ENCODE data around the gene MICU1. TPM values are rescaled to one million over a fixed set of nuclear protein-coding genes. Genes with fewer than 3 reads are reported as not detected.

MICU1 gene
- total RNA-seq, 4 donors from 2014 or later = 25.1 to 41.1 (median 34.9) TPM

DNA sequence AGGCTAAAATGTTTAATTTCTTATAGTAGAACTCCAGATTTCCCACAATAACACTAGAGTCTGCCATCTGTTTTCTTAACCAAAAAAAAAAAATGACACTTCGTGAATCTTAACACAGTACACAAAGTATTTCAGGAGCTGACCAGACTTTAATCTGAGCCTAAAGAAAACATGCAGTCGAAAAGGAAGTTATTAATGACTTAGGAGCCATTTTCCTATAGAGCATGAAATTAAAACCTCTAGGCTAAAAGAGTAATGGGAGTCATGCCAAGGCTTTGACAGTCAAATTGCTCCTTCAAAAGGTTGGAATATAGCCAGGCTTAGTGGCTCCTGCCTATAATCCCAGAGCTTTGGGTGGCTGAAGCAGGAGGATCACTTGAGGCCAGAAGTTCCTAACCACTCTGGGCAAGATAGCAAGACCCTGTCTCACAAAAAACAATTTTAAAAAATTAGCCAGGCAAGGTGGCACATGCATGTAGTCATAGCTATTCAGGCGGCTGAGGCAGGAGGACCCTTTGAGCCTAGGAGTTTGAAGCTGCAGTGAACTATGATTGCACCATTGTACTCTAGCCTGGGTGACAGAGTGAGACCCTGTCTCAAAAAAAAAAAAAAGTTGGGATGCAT lies 13.6 kb downstream of the MICU1 start:
- Histone ChIP-seq H3K27me3 (no peaks in the 10 kb centered on the region), H3K9me3 (no peaks in the 10 kb centered on the region), H3K4me3 (no peak overlapping the region), H3K4me1 (peaks cover 4 to 11% (median 7%) of the 10 kb centered on the region in 4 donors), H3K27ac (peak overlapping the region in 1 of 4 donors; percentile 22), H3K36me3 (no peaks in the 10 kb centered on the region)
- in situ Hi-C loops (cut with MboI; ENCODE audit: low pct_ligation_motif_present in 1 of 4, low pct_unique_long_range_greater_than_20kb in 1 of 4, low sequenced_read_pairs in 3 of 4) = no loop called here
- no peak for DNase-seq
- 25 to 48% methylated on average over 2 to 3 of the region's 3 CpGs for WGBS, 2 donors (ENCODE audit: low coverage in 1 of 2)
- no peak for TF ChIP-seq POLR2AphosphoS5 (IDR thresholded peaks at IDR 0.05)
- TF ChIP-seq, protein P1, sequence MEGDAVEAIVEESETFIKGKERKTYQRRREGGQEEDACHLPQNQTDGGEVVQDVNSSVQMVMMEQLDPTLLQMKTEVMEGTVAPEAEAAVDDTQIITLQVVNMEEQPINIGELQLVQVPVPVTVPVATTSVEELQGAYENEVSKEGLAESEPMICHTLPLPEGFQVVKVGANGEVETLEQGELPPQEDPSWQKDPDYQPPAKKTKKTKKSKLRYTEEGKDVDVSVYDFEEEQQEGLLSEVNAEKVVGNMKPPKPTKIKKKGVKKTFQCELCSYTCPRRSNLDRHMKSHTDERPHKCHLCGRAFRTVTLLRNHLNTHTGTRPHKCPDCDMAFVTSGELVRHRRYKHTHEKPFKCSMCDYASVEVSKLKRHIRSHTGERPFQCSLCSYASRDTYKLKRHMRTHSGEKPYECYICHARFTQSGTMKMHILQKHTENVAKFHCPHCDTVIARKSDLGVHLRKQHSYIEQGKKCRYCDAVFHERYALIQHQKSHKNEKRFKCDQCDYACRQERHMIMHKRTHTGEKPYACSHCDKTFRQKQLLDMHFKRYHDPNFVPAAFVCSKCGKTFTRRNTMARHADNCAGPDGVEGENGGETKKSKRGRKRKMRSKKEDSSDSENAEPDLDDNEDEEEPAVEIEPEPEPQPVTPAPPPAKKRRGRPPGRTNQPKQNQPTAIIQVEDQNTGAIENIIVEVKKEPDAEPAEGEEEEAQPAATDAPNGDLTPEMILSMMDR (IDR thresholded peaks at IDR 0.05) = no peak
- no peak for TF ChIP-seq EP300 (IDR thresholded peaks at IDR 0.05; ENCODE audit: low read depth)
- TF ChIP-seq POLR2A (IDR thresholded peaks at IDR 0.05) = no peak
- intact Hi-C loops (cut with DNase I; ENCODE audit: low total_unique reads) = no loop called here

DNA sequence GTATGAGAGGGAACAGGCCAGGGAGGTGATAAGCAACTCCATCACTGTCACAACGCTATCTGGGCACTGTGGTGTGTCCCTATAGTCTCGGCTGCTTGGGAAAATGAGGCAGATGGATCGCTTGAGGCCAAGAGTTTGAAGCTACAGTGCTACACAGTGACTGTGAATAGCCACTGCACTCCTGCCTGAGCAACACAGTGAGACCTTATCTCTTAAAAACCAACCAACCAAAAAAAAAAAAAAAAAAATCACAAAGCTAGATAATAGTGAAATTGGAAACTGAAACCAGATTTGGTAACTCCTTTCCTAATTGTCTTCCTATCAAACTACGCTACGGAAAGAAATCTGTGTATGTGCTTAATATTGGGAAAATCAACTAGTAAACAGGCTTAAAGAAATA lies 14.1 kb downstream of the MICU1 start:
- 67 to 78% methylated on average over 5 of the region's 5 CpGs for WGBS, 2 donors (ENCODE audit: low coverage in 1 of 2)
- peak overlapping the region in 1 of 4 donors; percentile 22 for H3K27ac ChIP-seq
- DNase-seq = no peak
- H3K36me3 ChIP-seq = no peaks in the 10 kb centered on the region
- intact Hi-C loops (cut with DNase I; ENCODE audit: low total_unique reads) = no loop called here
- no peaks in the 10 kb centered on the region for H3K27me3 ChIP-seq
- H3K4me1 ChIP-seq = peaks cover 4 to 11% (median 7%) of the 10 kb centered on the region in 4 donors
- in situ Hi-C loops (cut with MboI; ENCODE audit: low pct_ligation_motif_present in 1 of 4, low pct_unique_long_range_greater_than_20kb in 1 of 4, low sequenced_read_pairs in 3 of 4) = no loop called here
- H3K4me3 ChIP-seq = no peak overlapping the region
- H3K9me3 ChIP-seq = no peaks in the 10 kb centered on the region
- TF ChIP-seq, protein P1 (IDR thresholded peaks at IDR 0.05) = no peak
- TF ChIP-seq POLR2AphosphoS5 (IDR thresholded peaks at IDR 0.05) = no peak
- no peak for TF ChIP-seq POLR2A (IDR thresholded peaks at IDR 0.05)

DNA sequence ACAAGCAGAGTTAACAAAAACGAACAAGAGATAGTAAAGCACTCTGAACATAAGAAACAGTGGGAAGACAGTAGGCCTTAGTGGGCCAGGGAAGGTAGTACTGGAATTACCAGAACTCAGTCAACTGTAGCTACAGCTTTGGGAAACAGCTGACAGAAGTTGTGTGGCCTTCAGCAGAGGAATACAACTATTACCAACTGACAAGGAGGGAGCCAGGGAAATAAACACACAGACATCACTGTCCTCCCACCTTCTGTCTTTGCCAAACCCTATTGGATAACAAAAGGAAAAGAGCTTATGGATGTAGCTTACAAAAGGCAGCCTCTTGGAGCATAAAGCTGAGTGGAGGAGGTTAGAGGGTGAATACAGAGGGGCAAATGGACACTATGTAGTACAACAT lies 15.4 kb downstream of the MICU1 start:
- no peak for DNase-seq
- Histone ChIP-seq H3K27me3 (no peaks in the 10 kb centered on the region), H3K4me1 (peaks cover 6 to 19% (median 13%) of the 10 kb centered on the region in 4 donors), H3K36me3 (no peaks in the 10 kb centered on the region), H3K4me3 (no peak overlapping the region), H3K9me3 (no peaks in the 10 kb centered on the region), H3K27ac (no peak overlapping the region)
- in situ Hi-C loops (cut with MboI; ENCODE audit: low pct_ligation_motif_present in 1 of 4, low pct_unique_long_range_greater_than_20kb in 1 of 4, low sequenced_read_pairs in 3 of 4) (no loop called here), intact Hi-C loops (cut with DNase I; ENCODE audit: low total_unique reads) (no loop called here)
- TF ChIP-seq, protein P1 (IDR thresholded peaks at IDR 0.05) = no peak
- TF ChIP-seq EP300 (IDR thresholded peaks at IDR 0.05; ENCODE audit: low read depth) (no peak), POLR2AphosphoS5 (IDR thresholded peaks at IDR 0.05) (no peak), POLR2A (IDR thresholded peaks at IDR 0.05) (no peak)
- 73 to 83% methylated on average over 1 of the region's 1 CpG for WGBS, 2 donors (ENCODE audit: low coverage in 1 of 2)

DNA sequence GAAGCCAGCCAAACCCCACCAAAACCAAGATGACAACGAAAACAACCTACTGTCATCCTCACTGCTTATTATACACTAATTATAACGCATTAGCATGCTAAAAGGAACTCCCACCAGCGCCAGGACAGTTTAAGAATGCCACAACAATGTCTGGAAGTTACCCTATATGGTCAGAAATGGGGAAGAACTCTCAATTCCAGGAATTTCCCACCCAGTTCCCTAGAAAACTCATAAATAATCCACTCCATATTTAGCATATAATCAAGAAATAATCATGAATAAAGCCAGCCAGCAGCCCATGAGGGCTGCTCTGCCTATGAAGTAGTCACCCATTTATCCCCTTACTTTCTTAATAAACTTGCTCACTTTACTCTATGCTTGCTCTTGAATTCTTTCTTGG lies 20.8 kb downstream of the MICU1 start:
- H3K36me3 ChIP-seq = no peaks in the 10 kb centered on the region
- no peaks in the 10 kb centered on the region for H3K9me3 ChIP-seq
- 76 to 80% methylated on average over 1 to 3 of the region's 3 CpGs for WGBS, 2 donors (ENCODE audit: low coverage in 1 of 2)
- in situ Hi-C loops (cut with MboI; ENCODE audit: low pct_ligation_motif_present in 1 of 4, low pct_unique_long_range_greater_than_20kb in 1 of 4, low sequenced_read_pairs in 3 of 4) = no loop called here
- peaks cover 0 to 14% (median 10%) of the 10 kb centered on the region in 4 donors for H3K4me1 ChIP-seq
- H3K27ac ChIP-seq = no peak overlapping the region
- intact Hi-C loops (cut with DNase I; ENCODE audit: low total_unique reads) = no loop called here
- no peaks in the 10 kb centered on the region for H3K27me3 ChIP-seq
- TF ChIP-seq POLR2A (IDR thresholded peaks at IDR 0.05) = no peak
- TF ChIP-seq EP300 (IDR thresholded peaks at IDR 0.05; ENCODE audit: low read depth) = no peak
- TF ChIP-seq POLR2AphosphoS5 (IDR thresholded peaks at IDR 0.05) = no peak
- TF ChIP-seq, protein P1 (IDR thresholded peaks at IDR 0.05) = no peak
- no peak overlapping the region for H3K4me3 ChIP-seq
- DNase-seq = no peak

Data from transverse colon (tissue), 4 donors.